Activated T-helper 17 cell treated with anti-CD3 and anti-CD28 coated beads, Interleukin-2, amount 50 U/mL, for 72 hours (primary cell): Measurements from ENCODE around the gene ADAMTS14. TPM values are rescaled to one million over a fixed set of nuclear protein-coding genes. Genes with fewer than 3 reads are reported as not detected.

Source experiments
- ATAC-seq: fragments of 150-1000 bp; cut with Tn5 transposase; replicated peaks from 2 replicates; pipeline ENCODE4 v1.10.0; 2021; ENCODE audit warnings: mild to moderate bottlenecking, moderate library complexity
- H3K27ac Mint-ChIP-seq: one replicate; pipeline ENCODE4 v1.8.0; 2022; ENCODE audit warnings: mixed read lengths
- H3K27me3 Mint-ChIP-seq: one replicate; pipeline ENCODE4 v1.8.0; 2022; ENCODE audit warnings: mixed read lengths
- H3K36me3 Mint-ChIP-seq: one replicate; pipeline ENCODE4 v1.8.0; 2022; ENCODE audit warnings: low read depth, mild to moderate bottlenecking, mixed read lengths
- H3K4me1 Mint-ChIP-seq: one replicate; pipeline ENCODE4 v1.8.0; 2022; ENCODE audit warnings: mixed read lengths
- H3K4me3 Mint-ChIP-seq: one replicate; pipeline ENCODE4 v1.8.0; 2022; ENCODE audit warnings: mild to moderate bottlenecking, mixed read lengths
- H3K9me3 Mint-ChIP-seq: one replicate; pipeline ENCODE4 v1.8.0; 2022; ENCODE audit warnings: mixed read lengths
- total RNA-seq, 2 donors: library from RNA; stranded (reverse); gene quantifications; one replicate each; pipeline ENCODE4 v1.2.3, GENCODE V29; 2022

Gene ADAMTS14
- total RNA-seq, 2 donors from 2014 or later: 0.06 to 0.19 TPM

GRCh38 chr10:70735161-70735560 lies 62.9 kb downstream of the ADAMTS14 start:
- H3K27ac Mint-ChIP-seq: no peak overlapping the region
- no peaks in the 10 kb centered on the region for H3K4me1 Mint-ChIP-seq
- no peak overlapping the region for H3K4me3 Mint-ChIP-seq
- no peaks in the 10 kb centered on the region for H3K27me3 Mint-ChIP-seq
- no peak for ATAC-seq
- no peaks in the 10 kb centered on the region for H3K9me3 Mint-ChIP-seq
- no peaks in the 10 kb centered on the region for H3K36me3 Mint-ChIP-seq

DNA sequence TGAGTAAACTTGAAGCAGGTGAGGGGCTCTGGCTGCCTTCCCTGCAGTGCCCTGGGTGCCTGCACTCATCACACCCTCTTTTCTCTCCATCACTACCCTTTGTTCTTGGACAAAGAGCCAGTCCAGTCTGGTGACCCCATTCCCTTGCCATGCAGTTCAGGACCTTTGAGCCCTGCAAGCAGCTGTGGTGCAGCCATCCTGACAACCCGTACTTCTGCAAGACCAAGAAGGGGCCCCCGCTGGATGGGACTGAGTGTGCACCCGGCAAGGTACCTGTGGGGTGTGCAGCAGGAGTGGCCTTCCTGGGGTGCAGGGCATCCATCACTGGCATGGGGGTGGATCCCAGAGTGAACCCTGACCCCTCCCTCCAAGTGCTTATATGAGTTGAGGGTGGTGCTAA lies 64.2 kb downstream of the ADAMTS14 start:
- no peaks in the 10 kb centered on the region for H3K27me3 Mint-ChIP-seq
- no peak for ATAC-seq

DNA sequence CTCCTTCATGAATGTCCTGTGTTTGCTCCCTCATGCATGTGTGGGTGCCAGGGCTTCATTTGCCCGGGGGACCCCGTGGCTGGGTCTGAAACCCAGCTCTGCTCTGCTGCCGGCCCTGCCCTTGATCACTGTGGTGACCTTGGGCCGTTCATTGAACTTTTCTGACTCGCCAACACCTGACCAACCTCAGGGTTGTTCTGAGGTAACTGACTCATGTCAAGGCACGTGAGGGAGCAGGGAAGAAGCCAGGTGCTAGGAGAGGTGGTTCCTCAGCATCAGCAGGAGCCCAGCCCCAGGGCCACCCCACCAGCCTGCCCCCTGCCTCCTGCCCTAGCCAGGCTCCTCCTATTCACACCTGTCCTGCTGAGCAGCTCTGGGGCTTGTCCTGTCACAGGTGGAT lies 64.9 kb downstream of the ADAMTS14 start:
- ATAC-seq: no peak
- H3K27ac Mint-ChIP-seq: no peak overlapping the region
- H3K9me3 Mint-ChIP-seq: no peaks in the 10 kb centered on the region
- no peaks in the 10 kb centered on the region for H3K4me1 Mint-ChIP-seq
- H3K36me3 Mint-ChIP-seq: no peaks in the 10 kb centered on the region
- H3K27me3 Mint-ChIP-seq: no peaks in the 10 kb centered on the region
- H3K4me3 Mint-ChIP-seq: no peak overlapping the region

More for the DNA sequence above, 64.2 kb downstream of the ADAMTS14 start:
- no peak overlapping the region for H3K27ac Mint-ChIP-seq
- H3K4me3 Mint-ChIP-seq: no peak overlapping the region
- H3K9me3 Mint-ChIP-seq: no peaks in the 10 kb centered on the region
- no peaks in the 10 kb centered on the region for H3K4me1 Mint-ChIP-seq
- no peaks in the 10 kb centered on the region for H3K36me3 Mint-ChIP-seq

GRCh38 chr10:70738006-70738760 lies 65.9 kb downstream of the ADAMTS14 start:
- no peaks in the 10 kb centered on the region for H3K9me3 Mint-ChIP-seq
- no peaks in the 10 kb centered on the region for H3K4me1 Mint-ChIP-seq
- H3K36me3 Mint-ChIP-seq: no peaks in the 10 kb centered on the region
- H3K4me3 Mint-ChIP-seq: no peak overlapping the region
- no peaks in the 10 kb centered on the region for H3K27me3 Mint-ChIP-seq
- no peak for ATAC-seq
- H3K27ac Mint-ChIP-seq: no peak overlapping the region

DNA sequence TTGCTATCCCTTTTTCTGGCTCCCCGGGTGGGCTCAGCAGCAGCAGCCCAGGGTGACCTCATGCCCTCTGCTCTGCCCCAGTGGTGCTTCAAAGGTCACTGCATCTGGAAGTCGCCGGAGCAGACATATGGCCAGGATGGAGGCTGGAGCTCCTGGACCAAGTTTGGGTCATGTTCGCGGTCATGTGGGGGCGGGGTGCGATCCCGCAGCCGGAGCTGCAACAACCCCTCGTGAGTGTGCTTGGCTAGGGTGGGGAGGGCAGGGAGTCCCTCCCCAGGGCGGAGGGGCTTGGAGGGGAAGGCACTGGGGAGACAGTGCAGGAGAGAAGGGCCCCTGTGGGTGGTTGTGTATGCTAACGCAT lies 66.4 kb downstream of the ADAMTS14 start:
- no peaks in the 10 kb centered on the region for H3K36me3 Mint-ChIP-seq
- no peaks in the 10 kb centered on the region for H3K27me3 Mint-ChIP-seq
- H3K9me3 Mint-ChIP-seq: no peaks in the 10 kb centered on the region
- no peak overlapping the region for H3K27ac Mint-ChIP-seq
- ATAC-seq: no peak
- no peak overlapping the region for H3K4me3 Mint-ChIP-seq
- H3K4me1 Mint-ChIP-seq: no peaks in the 10 kb centered on the region

GRCh38 chr10:70740406-70741288 lies 68.3 kb downstream of the ADAMTS14 start:
- H3K36me3 Mint-ChIP-seq: no peaks in the 10 kb centered on the region
- no peak overlapping the region for H3K27ac Mint-ChIP-seq
- H3K9me3 Mint-ChIP-seq: no peaks in the 10 kb centered on the region
- H3K4me1 Mint-ChIP-seq: no peaks in the 10 kb centered on the region
- ATAC-seq: no peak
- no peaks in the 10 kb centered on the region for H3K27me3 Mint-ChIP-seq
- H3K4me3 Mint-ChIP-seq: no peak overlapping the region

DNA sequence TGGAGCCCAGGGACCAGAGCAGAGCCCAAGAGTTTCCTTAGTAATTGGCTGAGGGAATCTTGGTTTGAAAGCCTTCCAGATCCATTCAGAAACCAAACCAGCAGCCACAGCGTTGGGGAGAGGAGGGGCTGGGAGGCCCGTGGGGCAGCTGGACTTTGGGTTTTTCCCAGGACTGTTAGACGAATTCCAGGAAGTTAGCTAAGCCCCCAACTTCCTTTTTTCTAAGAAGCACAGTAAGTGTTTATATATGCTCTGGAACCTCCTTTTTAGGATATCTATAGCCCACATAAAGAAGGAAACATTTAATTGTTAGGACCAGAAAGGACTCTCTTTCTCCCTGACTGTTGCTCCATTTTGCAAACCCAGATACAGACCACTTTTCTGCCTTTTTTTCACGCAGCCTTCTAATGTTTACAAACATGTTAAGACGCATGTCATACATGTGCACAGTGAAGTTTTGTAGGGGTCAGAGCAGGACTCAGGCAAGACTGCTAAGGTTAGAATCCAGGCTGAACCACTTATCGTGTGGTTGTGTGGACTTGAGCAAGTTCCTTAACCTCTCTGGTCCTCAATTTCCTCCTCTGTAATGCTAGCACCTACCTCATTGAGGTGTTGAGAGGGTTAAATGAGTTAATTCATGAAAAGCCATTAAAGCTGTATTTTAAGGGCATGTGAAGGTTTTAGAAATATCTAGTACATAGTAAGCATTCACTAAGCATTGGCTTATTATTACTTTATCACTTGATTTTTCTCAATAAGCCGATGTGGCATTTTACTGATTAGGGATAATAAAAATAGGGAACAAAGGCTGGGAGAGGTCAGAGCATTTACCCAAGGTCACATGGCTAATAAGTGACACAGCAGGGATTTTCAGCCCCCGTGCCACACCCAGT lies 70.5 kb downstream of the ADAMTS14 start:
- ATAC-seq: no peak
- Mint-ChIP-seq H3K27me3 (no peaks in the 10 kb centered on the region), H3K4me1 (no peaks in the 10 kb centered on the region), H3K36me3 (no peaks in the 10 kb centered on the region), H3K27ac (no peak overlapping the region), H3K9me3 (no peaks in the 10 kb centered on the region), H3K4me3 (no peak overlapping the region)

- Mint-ChIP-seq H3K36me3 (no peaks in the 10 kb centered on the region), H3K27me3 (no peaks in the 10 kb centered on the region), H3K9me3 (no peaks in the 10 kb centered on the region), H3K4me1 (no peaks in the 10 kb centered on the region), H3K27ac (no peak overlapping the region), H3K4me3 (no peak overlapping the region)
- ATAC-seq: no peak
Observed at GRCh38 chr10:70743430-70743788, 71.1 kb downstream of the ADAMTS14 start.

DNA sequence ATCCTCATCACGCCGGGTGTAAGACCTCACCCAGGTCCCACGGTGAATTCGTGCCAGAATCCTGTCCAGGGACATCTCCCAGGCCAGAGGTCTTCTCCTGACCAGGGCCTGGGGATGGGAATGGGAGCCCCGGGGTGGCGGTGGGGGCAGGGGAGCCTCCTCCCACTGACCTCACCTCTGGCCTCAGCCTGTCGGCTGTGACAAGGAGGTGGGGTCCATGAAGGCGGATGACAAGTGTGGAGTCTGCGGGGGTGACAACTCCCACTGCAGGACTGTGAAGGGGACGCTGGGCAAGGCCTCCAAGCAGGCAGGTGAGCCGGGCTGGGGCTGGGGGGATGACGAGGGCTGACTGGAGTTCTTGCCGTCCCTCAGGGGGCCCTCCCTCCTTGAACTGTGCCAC lies 71.6 kb downstream of the ADAMTS14 start:
- H3K4me1 Mint-ChIP-seq: no peaks in the 10 kb centered on the region
- H3K36me3 Mint-ChIP-seq: no peaks in the 10 kb centered on the region
- no peaks in the 10 kb centered on the region for H3K9me3 Mint-ChIP-seq
- no peak overlapping the region for H3K4me3 Mint-ChIP-seq
- no peaks in the 10 kb centered on the region for H3K27me3 Mint-ChIP-seq
- ATAC-seq: no peak
- H3K27ac Mint-ChIP-seq: no peak overlapping the region

DNA sequence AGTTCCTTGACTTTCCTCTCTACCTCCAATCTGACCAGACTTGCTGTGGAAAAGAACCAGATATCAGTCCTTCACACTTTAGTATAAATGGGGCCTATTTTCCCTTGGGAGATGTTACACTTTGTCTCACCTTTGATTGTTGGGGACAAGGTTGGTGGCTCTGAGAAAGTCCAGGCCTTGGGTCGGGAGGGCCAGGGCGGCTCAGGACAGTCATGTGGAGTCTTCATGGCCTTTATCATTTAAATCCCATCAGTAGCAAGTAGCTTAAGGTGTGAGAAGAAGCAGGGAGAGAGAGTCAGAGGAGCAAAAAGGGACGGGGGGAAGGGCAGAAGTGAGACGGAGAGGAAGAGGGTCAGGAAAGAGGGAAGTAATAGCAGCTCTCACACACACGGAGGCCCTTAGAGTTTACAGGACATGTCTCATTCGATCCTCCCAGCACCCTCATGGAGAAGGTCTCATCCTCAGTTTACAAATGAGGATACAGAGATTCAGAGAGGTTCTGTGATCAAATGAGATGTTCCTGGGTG lies 72.4 kb downstream of the ADAMTS14 start:
- ATAC-seq: no peak
- H3K4me3 Mint-ChIP-seq: no peak overlapping the region
- H3K9me3 Mint-ChIP-seq: no peaks in the 10 kb centered on the region
- H3K4me1 Mint-ChIP-seq: no peaks in the 10 kb centered on the region
- no peaks in the 10 kb centered on the region for H3K27me3 Mint-ChIP-seq
- H3K27ac Mint-ChIP-seq: peak overlapping the region; percentile 6
- no peaks in the 10 kb centered on the region for H3K36me3 Mint-ChIP-seq

GRCh38 chr10:70745555-70745954 lies 73.2 kb downstream of the ADAMTS14 start:
- Mint-ChIP-seq H3K4me1 (no peaks in the 10 kb centered on the region), H3K9me3 (no peaks in the 10 kb centered on the region), H3K36me3 (no peaks in the 10 kb centered on the region), H3K27ac (no peak overlapping the region), H3K27me3 (no peaks in the 10 kb centered on the region), H3K4me3 (no peak overlapping the region)
- ATAC-seq: no peak

DNA sequence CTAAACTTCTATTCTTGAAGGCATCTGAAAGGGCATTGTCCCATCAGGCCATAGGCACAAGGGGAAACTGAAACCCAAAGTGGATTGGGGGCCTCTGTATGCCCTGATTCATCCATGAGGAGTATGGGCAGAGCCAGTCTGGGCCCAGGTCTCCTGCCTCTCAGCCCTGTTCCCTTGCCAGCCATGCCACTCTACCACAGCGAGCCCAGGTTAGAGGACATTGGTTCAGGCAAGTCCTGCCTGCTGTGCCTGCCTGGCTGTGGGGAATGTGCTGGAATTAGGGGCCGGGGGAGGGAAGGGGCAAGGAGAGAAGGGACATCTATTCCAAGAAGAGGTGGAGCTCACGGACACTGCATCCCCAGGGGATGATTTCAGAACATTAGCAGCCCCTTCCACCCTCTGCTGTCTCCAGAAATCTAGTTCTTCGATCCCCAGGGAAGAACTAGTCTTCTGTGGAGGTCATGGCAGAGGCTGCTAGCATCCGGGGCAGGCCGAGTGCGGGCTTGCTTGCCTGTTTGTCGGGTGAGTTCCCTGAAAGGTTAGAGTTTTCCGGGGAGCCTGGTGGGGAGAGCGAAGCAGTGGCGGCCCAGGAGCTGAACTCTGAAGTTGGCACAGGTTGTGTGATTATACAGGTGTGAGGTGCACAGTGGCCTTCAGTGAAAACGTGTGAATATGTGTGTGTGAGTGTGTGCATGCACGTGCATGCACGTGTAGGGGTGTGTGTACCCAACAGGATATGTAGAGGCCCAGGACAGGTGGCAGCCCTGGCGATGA lies 75.1 kb downstream of the ADAMTS14 start:
- Mint-ChIP-seq H3K4me1 (no peaks in the 10 kb centered on the region), H3K4me3 (no peak overlapping the region), H3K27me3 (no peaks in the 10 kb centered on the region), H3K36me3 (no peaks in the 10 kb centered on the region), H3K27ac (no peak overlapping the region), H3K9me3 (no peaks in the 10 kb centered on the region)
- no peak for ATAC-seq

DNA sequence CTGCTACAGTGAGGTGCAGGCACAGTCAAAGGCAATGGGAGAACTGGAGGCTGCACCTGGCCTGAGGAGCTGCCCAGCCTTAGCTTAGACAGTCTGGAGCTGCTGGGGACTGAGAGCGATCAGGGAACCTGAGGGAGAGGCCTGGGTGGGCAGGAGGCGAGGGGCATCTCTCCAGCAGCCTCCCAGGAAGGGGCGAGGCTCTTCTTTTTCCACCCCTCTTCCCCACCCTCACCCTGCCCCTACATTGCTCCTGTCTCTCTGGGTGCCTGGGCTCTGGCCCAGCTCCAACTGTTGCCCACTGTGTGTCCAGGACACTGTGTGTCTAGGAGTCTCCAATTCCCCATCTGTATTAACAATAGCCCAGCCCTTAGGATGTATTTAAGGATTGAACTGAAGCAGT lies 76.0 kb downstream of the ADAMTS14 start:
- Mint-ChIP-seq H3K27me3 (no peaks in the 10 kb centered on the region), H3K27ac (no peak overlapping the region), H3K4me1 (no peaks in the 10 kb centered on the region), H3K36me3 (no peaks in the 10 kb centered on the region), H3K4me3 (no peak overlapping the region), H3K9me3 (no peaks in the 10 kb centered on the region)
- ATAC-seq: no peak
